Stimulated activated naive B cell treated with anti-CD40 and anti-IgM and Interleukin-4, amounts not matched to agents 10 μg/mL and 1 μg/mL and 100 μg/mL, for 72 hours (primary cell): Measurements from ENCODE around the gene CLIC4.
A peak's percentile ranks its signal among the peaks of the same experiment; 100 is the strongest.
"Not testable (repeated sequence)": the region's sequence is repeated elsewhere in the genome, so short reads cannot be mapped to it uniquely, and the experiment has no call there.

Experiments
- ATAC-seq, 2 donors: fragments of 150-1000 bp; cut with Tn5 transposase; replicated peaks; 2 replicates each; pipeline ENCODE4 v1.10.0; 2021; ENCODE audit warnings: moderate library complexity in 1 of 2
- DNase-seq: peaks from one replicate; pipeline ENCODE4 v3.0.0; 2021
- H3K27ac Mint-ChIP-seq: one replicate; pipeline ENCODE4 v1.8.0; 2022; ENCODE audit warnings: mild to moderate bottlenecking, mixed read lengths
- H3K27me3 Mint-ChIP-seq, 2 donors: one replicate each; pipeline ENCODE4 v1.8.0; 2022; ENCODE audit warnings: mixed read lengths in 2 of 2
- H3K36me3 Mint-ChIP-seq, 2 donors: one replicate each; pipeline ENCODE4 v1.8.0; 2022; ENCODE audit warnings: mixed read lengths in 2 of 2, mild to moderate bottlenecking in 1 of 2
- H3K4me1 Mint-ChIP-seq, 2 donors: one replicate each; pipeline ENCODE4 v1.8.0; 2022; ENCODE audit warnings: mixed read lengths in 2 of 2, mild to moderate bottlenecking in 1 of 2
- H3K4me3 Mint-ChIP-seq, 2 donors: one replicate each; pipeline ENCODE4 v1.8.0; 2022; ENCODE audit warnings: mild to moderate bottlenecking in 2 of 2, mixed read lengths in 2 of 2, moderate library complexity in 1 of 2
- H3K9me3 Mint-ChIP-seq, 2 donors: one replicate each; pipeline ENCODE4 v1.8.0; 2022; ENCODE audit warnings: mixed read lengths in 2 of 2, mild to moderate bottlenecking in 1 of 2

Gene CLIC4

DNA sequence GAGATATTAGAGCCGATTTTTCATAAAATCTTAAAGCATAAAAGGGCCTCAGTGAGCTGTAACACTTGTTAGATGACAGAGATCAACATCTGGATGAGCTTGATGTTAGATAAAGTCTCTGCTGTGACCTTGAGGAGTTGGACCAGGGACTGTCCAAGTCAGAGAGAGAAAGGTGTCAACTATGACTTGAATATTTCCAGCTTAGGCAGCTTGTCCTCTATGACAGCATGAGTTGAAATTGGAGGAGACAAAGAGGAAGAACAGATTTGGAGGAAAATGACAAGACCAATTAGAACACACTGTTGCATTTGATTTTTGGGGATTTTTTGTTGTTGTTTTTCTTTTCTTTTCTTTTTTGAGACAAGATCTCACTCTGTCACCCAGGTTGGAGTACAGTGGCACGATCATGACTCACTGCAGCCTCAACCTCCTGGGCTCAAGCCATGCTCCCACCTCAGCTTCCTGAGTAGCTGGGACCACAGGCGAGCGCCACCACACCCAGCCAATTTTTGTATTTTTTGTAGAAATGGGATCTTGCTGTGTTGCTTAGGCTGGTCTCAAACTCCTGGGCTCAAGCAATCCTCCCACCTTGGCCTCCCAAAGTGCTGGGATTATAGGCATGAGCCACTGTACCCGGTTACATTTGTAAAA, 35.3 kb upstream of the CLIC4 start:
- H3K27me3 Mint-ChIP-seq = no peaks in the 10 kb centered on the region
- ATAC-seq (no peak), DNase-seq (no peak)
- no peaks in the 10 kb centered on the region for H3K9me3 Mint-ChIP-seq
- H3K4me1 Mint-ChIP-seq = peaks cover 17 to 24% of the 10 kb centered on the region in 2 donors
- H3K27ac Mint-ChIP-seq = peak overlapping the region; percentile 5
- H3K36me3 Mint-ChIP-seq = no peaks in the 10 kb centered on the region
- no peak overlapping the region for H3K4me3 Mint-ChIP-seq

DNA sequence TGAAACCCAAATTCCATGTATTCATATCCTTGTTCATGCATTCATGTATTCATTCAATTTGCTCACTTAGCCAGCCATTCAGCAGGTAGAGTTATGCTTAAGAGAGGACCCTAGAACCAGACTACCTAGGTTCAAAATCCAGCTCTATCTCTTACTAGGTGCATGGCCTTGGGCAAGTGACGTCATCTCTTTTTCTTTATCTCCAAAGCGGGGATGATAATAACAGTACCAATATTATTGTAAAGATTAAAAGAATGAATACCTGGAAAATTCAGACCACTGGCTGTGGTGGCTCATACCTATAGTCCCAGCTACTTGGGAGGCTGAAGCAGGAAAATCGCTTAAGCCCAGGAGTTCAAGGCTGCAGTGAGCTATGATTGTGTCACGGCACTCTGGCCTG, 33.9 kb upstream of the CLIC4 start:
- Mint-ChIP-seq H3K36me3 (no peaks in the 10 kb centered on the region), H3K9me3 (no peaks in the 10 kb centered on the region), H3K27me3 (no peaks in the 10 kb centered on the region), H3K27ac (no peak overlapping the region), H3K4me1 (peaks cover 10 to 17% of the 10 kb centered on the region in 2 donors), H3K4me3 (no peak overlapping the region)
- no peak for DNase-seq
- no peak for ATAC-seq

GRCh38 chr1:24713176-24713575, 32.1 kb upstream of the CLIC4 start:
- H3K4me3 Mint-ChIP-seq = no peak overlapping the region
- DNase-seq (no peak), ATAC-seq (no peak)
- H3K27ac Mint-ChIP-seq = no peak overlapping the region
- no peaks in the 10 kb centered on the region for H3K36me3 Mint-ChIP-seq
- no peaks in the 10 kb centered on the region for H3K27me3 Mint-ChIP-seq
- H3K9me3 Mint-ChIP-seq = no peaks in the 10 kb centered on the region
- peaks cover 9 to 13% of the 10 kb centered on the region in 2 donors for H3K4me1 Mint-ChIP-seq

- Mint-ChIP-seq H3K27ac (no peak overlapping the region), H3K36me3 (no peaks in the 10 kb centered on the region), H3K4me3 (no peak overlapping the region), H3K27me3 (no peaks in the 10 kb centered on the region), H3K4me1 (peaks cover 9 to 11% of the 10 kb centered on the region in 2 donors), H3K9me3 (no peaks in the 10 kb centered on the region)
- ATAC-seq = no peak
- no peak for DNase-seq
Measured at GRCh38 chr1:24713736-24714135, 31.5 kb upstream of the CLIC4 start.

DNA sequence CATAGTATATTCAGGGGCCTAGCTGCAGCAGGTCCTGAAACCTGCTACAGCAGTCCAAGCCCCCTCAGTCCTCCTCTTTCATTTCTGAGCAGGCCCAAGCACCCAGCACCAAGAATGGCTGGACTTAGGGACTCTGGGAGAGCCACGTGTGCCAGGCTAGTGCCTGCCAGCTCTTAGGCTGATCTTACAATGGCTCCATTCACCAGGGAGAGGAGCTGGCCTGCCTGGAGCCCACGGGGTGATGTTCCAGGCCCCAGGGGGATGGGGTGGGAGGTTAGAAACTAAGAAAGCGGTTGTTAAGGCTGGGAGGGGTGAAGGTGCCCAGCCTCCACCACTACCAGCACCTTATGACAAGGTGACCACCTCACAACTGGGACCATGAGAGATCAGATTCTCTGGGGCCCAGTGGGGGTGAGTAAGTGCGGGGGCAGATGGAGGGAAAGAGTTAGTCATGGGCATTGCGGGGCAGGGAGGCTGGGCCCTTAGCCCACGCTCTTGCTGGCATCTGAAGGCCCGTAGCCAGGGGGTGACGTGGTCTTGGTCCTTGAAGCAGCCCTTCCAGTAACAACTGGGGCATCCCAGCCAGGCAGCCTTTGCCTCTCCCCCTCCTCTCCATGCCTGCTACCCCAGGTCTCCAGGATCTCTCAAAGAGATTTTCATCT, 30.3 kb upstream of the CLIC4 start:
- Mint-ChIP-seq H3K4me1 (peaks cover 2 to 6% of the 10 kb centered on the region in 2 donors), H3K36me3 (no peaks in the 10 kb centered on the region), H3K9me3 (no peaks in the 10 kb centered on the region), H3K27me3 (no peaks in the 10 kb centered on the region), H3K27ac (no peak overlapping the region), H3K4me3 (no peak overlapping the region)
- DNase-seq = no peak
- ATAC-seq = peak; percentile 67

DNA sequence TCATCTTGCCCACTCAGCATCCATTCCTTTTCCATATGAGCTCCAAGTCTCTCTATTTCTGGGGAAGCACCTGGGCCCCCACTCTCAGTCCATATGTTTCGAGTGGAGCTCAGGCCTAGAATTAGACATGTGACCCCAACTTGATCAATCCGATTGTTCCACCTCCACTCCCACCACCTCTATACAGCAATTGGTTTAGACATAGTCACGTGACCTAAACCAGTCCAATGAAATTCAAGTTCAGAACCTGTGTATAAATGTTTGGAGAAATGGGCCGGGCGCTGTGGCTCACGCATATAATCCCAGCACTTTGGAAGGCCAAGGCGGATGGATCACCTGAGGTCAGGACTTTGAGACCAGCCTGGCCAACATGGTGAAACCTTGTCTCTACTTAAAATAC, 29.6 kb upstream of the CLIC4 start:
- H3K27me3 Mint-ChIP-seq = no peaks in the 10 kb centered on the region
- no peak overlapping the region for H3K4me3 Mint-ChIP-seq
- ATAC-seq (no peak), DNase-seq (no peak)
- no peak overlapping the region for H3K27ac Mint-ChIP-seq
- no peaks in the 10 kb centered on the region for H3K36me3 Mint-ChIP-seq
- peaks cover 2 to 6% of the 10 kb centered on the region in 2 donors for H3K4me1 Mint-ChIP-seq
- no peaks in the 10 kb centered on the region for H3K9me3 Mint-ChIP-seq

- peak overlapping the region; percentile 51 for H3K27ac Mint-ChIP-seq
- H3K4me1 Mint-ChIP-seq = peaks cover 2 to 6% of the 10 kb centered on the region in 2 donors
- H3K4me3 Mint-ChIP-seq = no peak overlapping the region
- no peaks in the 10 kb centered on the region for H3K36me3 Mint-ChIP-seq
- no peaks in the 10 kb centered on the region for H3K27me3 Mint-ChIP-seq
- H3K9me3 Mint-ChIP-seq = no peaks in the 10 kb centered on the region
- no peak for DNase-seq
- ATAC-seq = no peak
Measured at GRCh38 chr1:24717887-24718650, 27.2 kb upstream of the CLIC4 start.

- DNase-seq = no peak
Measured at GRCh38 chr1:24720152-24720551, 25.1 kb upstream of the CLIC4 start.

GRCh38 chr1:24721533-24721932, 23.7 kb upstream of the CLIC4 start:
- H3K9me3 Mint-ChIP-seq = no peaks in the 10 kb centered on the region

More at GRCh38 chr1:24720152-24720551, 25.1 kb upstream of the CLIC4 start:
- Mint-ChIP-seq H3K4me1 (peaks cover under 1 to 1% of the 10 kb centered on the region in 2 donors), H3K36me3 (no peaks in the 10 kb centered on the region), H3K27ac (no peak overlapping the region), H3K4me3 (no peak overlapping the region), H3K9me3 (no peaks in the 10 kb centered on the region), H3K27me3 (no peaks in the 10 kb centered on the region)
- no peak for ATAC-seq

DNA sequence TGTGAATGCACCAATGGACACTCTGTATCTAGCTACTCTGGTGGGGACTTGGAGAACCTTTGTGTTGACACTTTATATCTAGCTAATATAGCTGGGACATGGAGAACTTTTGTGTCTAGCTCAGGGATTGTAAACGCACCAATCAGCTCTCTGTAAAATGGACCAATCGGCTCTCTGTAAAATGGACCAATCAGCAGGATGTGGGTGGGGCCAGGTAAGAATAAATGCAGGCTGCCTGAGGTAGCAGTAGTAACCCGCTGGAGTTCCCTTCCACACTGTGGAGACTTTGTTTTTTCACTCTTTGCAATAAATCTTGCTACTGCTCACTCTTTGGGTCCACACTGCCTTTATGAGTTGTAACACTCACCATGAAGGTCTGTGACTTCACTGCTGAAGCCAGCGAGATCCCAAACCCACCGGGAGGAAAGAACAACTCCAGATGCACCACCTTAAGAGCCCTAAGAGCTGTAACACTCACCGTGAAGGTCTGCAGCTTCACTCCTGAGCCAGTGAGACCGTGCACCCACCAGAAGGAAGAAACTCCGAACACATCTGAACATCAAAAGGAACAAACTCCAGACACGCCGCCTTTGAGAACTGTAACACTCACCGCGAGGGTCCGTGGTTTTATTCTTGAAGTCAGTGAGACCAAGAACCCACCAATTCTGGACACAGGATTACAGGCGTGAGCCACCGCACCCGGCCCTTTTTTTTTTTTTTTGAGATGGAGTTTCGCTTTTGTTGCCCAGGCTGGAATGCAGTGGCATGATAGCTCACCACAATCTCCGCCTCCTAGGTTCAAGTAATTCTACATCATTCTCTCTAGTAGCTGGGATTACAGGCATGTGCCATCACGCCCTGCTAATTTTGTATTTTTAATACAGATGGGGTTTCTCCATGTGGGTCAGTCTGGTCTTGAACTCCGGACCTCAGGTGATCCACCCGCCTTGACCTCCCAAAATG, 22.9 kb upstream of the CLIC4 start:
- not testable (repeated sequence) for H3K36me3 Mint-ChIP-seq

More at GRCh38 chr1:24721533-24721932, 23.7 kb upstream of the CLIC4 start:
- Mint-ChIP-seq H3K4me1 (peaks cover 2% of the 10 kb centered on the region in 2 donors), H3K27me3 (no peaks in the 10 kb centered on the region), H3K4me3 (no peak overlapping the region), H3K27ac (no peak overlapping the region), H3K36me3 (no peaks in the 10 kb centered on the region)
- DNase-seq = no peak
- no peak for ATAC-seq

DNA sequence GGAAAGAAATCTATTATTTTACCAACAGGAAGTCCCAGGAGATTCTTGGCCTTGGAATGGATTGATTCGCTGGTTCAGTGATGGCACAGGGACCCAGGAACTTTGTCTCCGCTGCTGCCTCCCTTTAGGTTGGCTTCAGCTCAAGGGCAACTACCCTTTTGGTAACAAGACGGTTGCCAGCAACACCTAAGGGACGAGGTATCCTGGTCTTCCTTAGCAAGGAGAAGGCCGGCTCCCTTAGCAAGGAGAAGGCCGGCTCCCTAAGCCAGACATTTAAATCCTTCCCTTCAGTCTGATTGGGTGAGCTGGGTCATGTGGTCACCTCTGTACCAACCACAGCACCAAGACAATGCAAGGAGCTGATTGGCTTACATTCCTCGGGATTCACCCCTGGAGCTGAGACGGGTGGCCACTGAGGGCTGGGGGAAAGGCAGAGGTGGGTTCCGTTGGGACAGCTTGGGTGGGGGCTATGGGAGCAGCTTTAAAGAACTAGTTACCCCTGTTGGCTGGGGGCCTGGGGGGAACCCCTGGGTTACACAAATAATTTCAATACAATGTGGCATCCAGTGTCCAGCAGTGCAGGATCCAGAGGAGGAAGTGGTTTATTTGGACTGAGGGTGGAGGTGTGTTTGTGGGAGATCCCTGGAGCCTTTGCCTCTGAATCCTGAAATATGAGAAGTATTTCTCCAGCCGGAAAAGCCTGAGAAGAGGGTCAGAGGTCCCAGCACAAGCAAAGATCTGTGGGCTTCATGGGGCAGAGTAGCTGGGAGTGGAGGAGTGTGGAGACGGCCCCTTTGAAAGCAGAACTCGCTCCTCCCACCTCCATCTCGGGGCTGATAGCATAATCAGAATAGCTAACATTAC, 20.7 kb upstream of the CLIC4 start:
- peak overlapping the region; percentile 81 for H3K27ac Mint-ChIP-seq
- ATAC-seq (no peak), DNase-seq (no peak)
- peaks cover 14 to 25% of the 10 kb centered on the region in 2 donors for H3K4me1 Mint-ChIP-seq
- no peak overlapping the region for H3K4me3 Mint-ChIP-seq
- H3K36me3 Mint-ChIP-seq = no peaks in the 10 kb centered on the region
- no peaks in the 10 kb centered on the region for H3K9me3 Mint-ChIP-seq
- no peaks in the 10 kb centered on the region for H3K27me3 Mint-ChIP-seq

More for the DNA sequence above, 22.9 kb upstream of the CLIC4 start:
- DNase-seq, ATAC-seq, H3K27me3 Mint-ChIP-seq, H3K9me3 Mint-ChIP-seq, H3K27ac Mint-ChIP-seq: not testable (repeated sequence)
- Mint-ChIP-seq H3K4me1 (peaks cover 9 to 11% of the 10 kb centered on the region in 2 donors), H3K4me3 (peak overlapping the region in 1 of 2 donors; percentile 39)

- no peaks in the 10 kb centered on the region for H3K27me3 Mint-ChIP-seq
- DNase-seq (no peak), ATAC-seq (no peak)
- H3K4me3 Mint-ChIP-seq = peak overlapping the region in 1 of 2 donors; percentile 13
- H3K4me1 Mint-ChIP-seq = peaks cover 14 to 30% of the 10 kb centered on the region in 2 donors
- H3K36me3 Mint-ChIP-seq = no peaks in the 10 kb centered on the region
- no peaks in the 10 kb centered on the region for H3K9me3 Mint-ChIP-seq
- peak overlapping the region; percentile 77 for H3K27ac Mint-ChIP-seq
Measured at GRCh38 chr1:24725209-24725651, 20.0 kb upstream of the CLIC4 start.

DNA sequence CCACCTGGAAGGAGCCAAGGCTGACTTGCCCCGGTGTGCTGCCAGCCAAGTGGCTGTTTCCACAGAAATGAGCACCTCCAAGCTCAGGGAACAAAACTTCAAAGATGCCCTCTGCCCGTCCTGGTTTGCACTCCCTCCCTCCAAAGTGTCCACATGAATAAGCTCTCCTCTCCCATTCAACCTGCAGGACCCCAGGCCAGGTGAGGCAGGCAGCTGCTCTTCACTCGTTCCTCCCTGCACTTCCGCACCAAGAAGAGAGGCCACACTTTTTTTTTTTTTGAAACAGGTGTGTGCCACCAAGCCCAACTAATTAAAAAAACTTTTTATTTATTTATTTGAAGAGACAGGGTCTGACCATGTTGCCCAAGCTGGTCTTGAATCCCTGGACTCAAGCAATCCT, 18.5 kb upstream of the CLIC4 start:
- Mint-ChIP-seq H3K9me3 (no peaks in the 10 kb centered on the region), H3K27me3 (no peaks in the 10 kb centered on the region), H3K36me3 (no peaks in the 10 kb centered on the region), H3K4me3 (no peak overlapping the region), H3K27ac (peak overlapping the region; percentile 68), H3K4me1 (peaks cover 18 to 40% of the 10 kb centered on the region in 2 donors)
- DNase-seq (no peak), ATAC-seq (no peak)
